Gastroesophageal sphincter (tissue), 3 donors: ENCODE measurements around the gene TP53BP2.

Source experiments
- CTCF ChIP-seq, 4 experiments: fragments of 200-600 bp in 2 of 4; fragments of 450-650 bp in 2 of 4; sonication (generic) in 1 of 4; IDR thresholded peaks; one replicate each; pipeline ENCODE4 v1.5.1; 2017 to 2019; ENCODE audit warnings: antibody characterized with exemption in 4 of 4, mild to moderate bottlenecking in 2 of 4, moderate library complexity in 2 of 4
- EP300 ChIP-seq: sonication (generic); formaldehyde crosslinking; IDR thresholded peaks from one replicate; pipeline ENCODE4 v1.6.1; 2017; ENCODE audit warnings: antibody characterized with exemption, mild to moderate bottlenecking
- POLR2A ChIP-seq, 2 donors: fragments of 450-650 bp; IDR thresholded peaks; one replicate each; pipeline ENCODE4 v1.6.1; 2017; ENCODE audit warnings: antibody characterized with exemption in 2 of 2, mild to moderate bottlenecking in 2 of 2, moderate library complexity in 1 of 2
- POLR2AphosphoS5 ChIP-seq: sonication (generic); formaldehyde crosslinking; IDR thresholded peaks from one replicate; pipeline ENCODE4 v1.6.1; 2017; ENCODE audit warnings: antibody characterized with exemption

GRCh38 chr1:223755992-223756775 lies 89.6 kb downstream of the TP53BP2 start:
- no peak for TF ChIP-seq CTCF (IDR thresholded peaks at IDR 0.05)
- TF ChIP-seq POLR2AphosphoS5: no peak
- TF ChIP-seq POLR2A (IDR thresholded peaks at IDR 0.05): no peak
- no peak for TF ChIP-seq EP300
